ENCODE measurements around the gene ACOD1.

- TF ChIP-seq CTCF (IDR thresholded peaks at IDR 0.05) (no peak), POLR2A (IDR thresholded peaks at IDR 0.05) (no peak)
Measured at GRCh38 chr13:76954538-76954937, 6.2 kb downstream of the ACOD1 start.
